K562 (cell line): Measurements from ENCODE around the gene FLT1. TPM values are rescaled to one million over a fixed set of nuclear protein-coding genes. Genes with fewer than 3 reads are reported as not detected.

Experiments
- ATAC-seq: fragments of 200-7000 bp; cut with Tn5 transposase; 3 replicates; pipeline ENCODE4 v1.9.1; 2020; ENCODE audit warnings: moderate library complexity
- BruUV-seq: library from RNA; stranded (reverse); fragments of 400-500 nt; replicated peaks from 2 replicates; lab custom pipeline; 2021; lab: Mats Ljungman, UMichigan
- CTCF ChIA-PET: fragments of 300-600 bp; formaldehyde crosslinking; extraction: SDS; loops from one replicate; lab custom pipeline; 2021; ENCODE audit warnings: low intra/inter-chr PET ratio; lab: Yijun Ruan, JAX
- POLR2A ChIA-PET: fragments of 300-600, 350-650 bp; sonication (Branson Sonifier 250); formaldehyde crosslinking; extraction: SDS; loops from one replicate; lab custom pipeline; 2021; ENCODE audit warnings: antibody characterized with exemption, inconsistent platforms; lab: Yijun Ruan, JAX
- DNase-seq, 4 experiments: peaks; one replicate each; pipeline versions ENCODE4 v3.0.0 to v3.0.0-alpha.2; 2011 to 2018; ENCODE audit warnings: low spot score in 3 of 4, mixed read lengths in 3 of 4; ENCODE audit errors: extremely low read depth in 1 of 4
- FAIRE-seq: peaks from 2 replicates; lab custom pipeline; 2011; peaks lifted over from hg19 to GRCh38; lab: Jason Lieb, UNC
- H2AFZ ChIP-seq: 2 replicates; pipeline ENCODE4 v1.6.0; 2011; ENCODE audit warnings: low read depth, low read length, control low read depth, inconsistent platforms
- H3K27ac ChIP-seq: fragments of 200-600 bp; 3 replicates; pipeline ENCODE4 v1.8.0; 2011; ENCODE audit warnings: low read depth, mild to moderate bottlenecking, control low read depth, inconsistent platforms, low read length, moderate library complexity, mixed read lengths; ENCODE audit errors: extremely low read depth
- H3K27me3 ChIP-seq, 2 experiments: fragments of 300-600 bp in 1 of 2; 2 replicates in 1 of 2; 3 replicates in 1 of 2; pipeline versions ENCODE4 v1.6.0 to v1.8.0; 2011; ENCODE audit warnings: inconsistent platforms in 2 of 2, low read length in 2 of 2, mild to moderate bottlenecking in 1 of 2, mixed read lengths in 1 of 2, moderate library complexity in 1 of 2; ENCODE audit not compliant: control insufficient read depth in 2 of 2, insufficient read depth in 2 of 2
- H3K36me3 ChIP-seq: fragments of 300-600 bp; 3 replicates; pipeline ENCODE4 v1.8.0; 2011; ENCODE audit warnings: mild to moderate bottlenecking, low read length, inconsistent platforms; ENCODE audit not compliant: control insufficient read depth, insufficient read depth
- H3K4me1 ChIP-seq, 2 experiments: fragments of 200-600 bp in 1 of 2; replicated peaks in 1 of 2; 2 replicates in 1 of 2; 3 replicates in 1 of 2; pipeline versions ENCODE4 v1.5.1 to v1.8.0; 2011; ENCODE audit warnings: inconsistent platforms in 2 of 2, low read length in 2 of 2, mild to moderate bottlenecking in 1 of 2, mixed read lengths in 1 of 2, moderate library complexity in 1 of 2; ENCODE audit not compliant: control insufficient read depth in 2 of 2, insufficient read depth in 2 of 2
- H3K4me2 ChIP-seq: 2 replicates; pipeline ENCODE4 v1.6.1; 2011; ENCODE audit warnings: low read length, control low read depth, inconsistent platforms, mixed read lengths; ENCODE audit not compliant: insufficient read depth
- H3K4me3 ChIP-seq: fragments of 200-600 bp; sonication (generic), shearing (Covaris generic); 2 replicates; pipeline ENCODE4 v1.5.1; 2016; ENCODE audit warnings: control low read depth, inconsistent platforms
- H3K79me2 ChIP-seq: fragments of 200-600 bp; 3 replicates; pipeline ENCODE4 v1.8.0; 2011; ENCODE audit warnings: low read length, inconsistent platforms; ENCODE audit not compliant: control insufficient read depth, insufficient read depth
- H3K9ac ChIP-seq, 2 experiments: 2 replicates each; pipeline versions ENCODE4 v1.6.0 to v1.6.1; 2011; ENCODE audit warnings: low read depth in 2 of 2, low read length in 2 of 2, control low read depth in 1 of 2, inconsistent platforms in 1 of 2, mild to moderate bottlenecking in 1 of 2, mixed read lengths in 1 of 2; ENCODE audit not compliant: insufficient read depth in 1 of 2
- H3K9me1 ChIP-seq: one replicate; pipeline ENCODE4 v1.6.0; 2011; ENCODE audit warnings: inconsistent platforms, mild to moderate bottlenecking, low read length, moderate library complexity; ENCODE audit not compliant: control insufficient read depth, insufficient read depth
- H3K9me3 ChIP-seq: replicated peaks from 2 replicates; pipeline ENCODE4 v1.5.1; 2011; ENCODE audit warnings: low read depth, low read length, inconsistent platforms; ENCODE audit not compliant: control insufficient read depth, insufficient read depth
- H4K20me1 ChIP-seq: replicated peaks from 2 replicates; pipeline ENCODE4 v1.6.1; 2011; ENCODE audit warnings: low read length, inconsistent platforms, mixed read lengths; ENCODE audit not compliant: control insufficient read depth, insufficient read depth
- ATF2 ChIP-seq: sonication (generic); formaldehyde crosslinking; IDR thresholded peaks from 2 replicates; pipeline ENCODE4 v1.8.1; 2022; ENCODE audit warnings: missing genetic modification reagents
- CHD4 ChIP-seq: fragments of 200-600 bp; sonication (generic); IDR thresholded peaks from 3 replicates; pipeline ENCODE4 v1.6.1; 2012; ENCODE audit warnings: low read depth, mild to moderate bottlenecking, mixed read lengths, low read length, inconsistent platforms; ENCODE audit not compliant: insufficient read depth, insufficient replicate concordance, poor library complexity, severe bottlenecking
- HBP1 ChIP-seq: fragments of 450-650 bp; formaldehyde crosslinking; IDR thresholded peaks from 2 replicates; pipeline ENCODE4 v1.4.0; 2022; ENCODE audit warnings: missing genetic modification characterization
- HDAC3 ChIP-seq: fragments of 450-650 bp; IDR thresholded peaks from 2 replicates; pipeline ENCODE4 v1.6.1; 2018; ENCODE audit warnings: borderline replicate concordance, mild to moderate bottlenecking, moderate library complexity; ENCODE audit not compliant: partially characterized antibody
- PYGO2 ChIP-seq: fragments of 450-650 bp; IDR thresholded peaks from 2 replicates; pipeline ENCODE4 v1.6.1; 2016; ENCODE audit warnings: mild to moderate bottlenecking, missing genetic modification characterization, moderate library complexity, missing compliant biosample characterization
- RB1 ChIP-seq: fragments of 450-650 bp; IDR thresholded peaks from 2 replicates; pipeline ENCODE4 v1.6.1; 2017; ENCODE audit warnings: low read depth, mild to moderate bottlenecking
- XRCC4 ChIP-seq: IDR thresholded peaks from one replicate; pipeline ENCODE4 v1.6.1; 2011; ENCODE audit not compliant: insufficient read depth, insufficient read length; ENCODE audit errors: extremely low read depth
- YY1 ChIP-seq, 3 experiments: IDR thresholded peaks; 2 replicates each; pipeline ENCODE4 v1.6.1; 2011; ENCODE audit warnings: low read length in 2 of 3, mild to moderate bottlenecking in 2 of 3, moderate library complexity in 2 of 3, borderline replicate concordance in 1 of 3, control low read depth in 1 of 3, low read depth in 1 of 3; ENCODE audit not compliant: insufficient read depth in 3 of 3, insufficient replicate concordance in 2 of 3, control insufficient read depth in 1 of 3, insufficient read length in 1 of 3; ENCODE audit errors: extremely low read depth in 1 of 3
- ZNF274 ChIP-seq: IDR thresholded peaks from 2 replicates; pipeline ENCODE4 v1.6.1; 2011; ENCODE audit warnings: low read depth, mild to moderate bottlenecking, low read length, moderate library complexity, borderline replicate concordance
- WGBS: fragments of 100-300 bp; shearing (Covaris generic); methylation state at CpG from one replicate; pipeline ENCODE4 v1.1.6; 2016; ENCODE audit warnings: low coverage, mixed read lengths; ENCODE audit not compliant: insufficient coverage; ENCODE audit errors: missing lambda C conversion rate; 5-methylcytosine and 5-hydroxymethylcytosine counted together
- in situ Hi-C: fragments of 300-500 bp; cut with MboI; formaldehyde crosslinking; loops from 4 replicates; pipeline ENCODE4 v1.15.0; 2018; ENCODE audit warnings: inconsistent platforms, mixed read lengths
- intact Hi-C: fragments of 100-400 bp; cut with micrococcal nuclease; formaldehyde crosslinking; loops from 2 replicates; pipeline ENCODE4 v1.14.2; 2022
- polyA plus RNA-seq, 8 experiments: library from polyadenylated mRNA; depleted of rRNA in 4 of 8; stranded (reverse) in 5 of 8; unstranded in 3 of 8; fragments of >200 nt; fragmentation: Nextera tagmentation in 2 of 8; fragmentation: Illumina TruSeq in 1 of 8; extraction: Ambion mirVana in 2 of 8; extraction: Trizol in 1 of 8; gene quantifications; 2 replicates each; pipeline versions ENCODE4 v1.2.1 to v1.2.3, GENCODE V29; 2011 to 2014; ENCODE audit warnings: inconsistent platforms in 1 of 8, missing spikeins in 1 of 8
- total RNA-seq, 7 experiments: library from RNA; depleted of rRNA in 6 of 7; stranded (reverse); fragments of >200 nt in 6 of 7; fragmentation: Illumina TruSeq in 2 of 7; extraction: Trizol in 2 of 7; gene quantifications; 2 replicates each; pipeline versions ENCODE4 v1.2.1 to v1.2.3, GENCODE V29; 2011 to 2021; ENCODE audit warnings: low replicate concordance in 1 of 7
- TF ChIP-seq, protein P1 (sequence below), 2 experiments: fragments of 450-650 bp in 1 of 2; sonication (generic) in 1 of 2; formaldehyde crosslinking in 1 of 2; IDR thresholded peaks in 1 of 2; conservative IDR thresholded peaks in 1 of 2; 2 replicates each; pipeline versions ENCODE4 v1.6.1 to v1.8.1; 2016 to 2023; ENCODE audit warnings: mild to moderate bottlenecking in 2 of 2, moderate library complexity in 2 of 2, inconsistent platforms in 1 of 2, missing genetic modification reagents in 1 of 2
- TF ChIP-seq, protein P2 (sequence below): fragments of 250-450 bp; sonication (Bioruptor Pico); IDR thresholded peaks from 2 replicates; pipeline ENCODE4 v1.4.0; 2020; ENCODE audit warnings: mild to moderate bottlenecking

The FLT1 gene
- total and polyA plus RNA-seq, 9 of the 15 experiments (the other 6 are each of a cell fraction or from before 2014, with no cell fraction given): 0.01 to 2.0 (median 0.22) TPM

GRCh38 chr13:28355046-28355821 lies 139.7 kb downstream of the FLT1 start:
- no peaks in the 10 kb centered on the region for H4K20me1 ChIP-seq
- intact Hi-C loops (no loop called here), in situ Hi-C loops (no loop called here)
- no peaks in the 10 kb centered on the region for H3K9me1 ChIP-seq
- no peaks in the 10 kb centered on the region for H3K27me3 ChIP-seq
- H3K4me1 ChIP-seq: peaks cover 0 to 17% of the 10 kb centered on the region in 2 experiments; a peak in 4 of 5 replicates
- no peak overlapping the region for H3K9ac ChIP-seq
- ChIA-PET CTCF (no interaction called here), POLR2A (no interaction called here)
- H3K79me2 ChIP-seq: no peaks in the 10 kb centered on the region
- 78% methylated on average over 14 of the region's 14 CpGs for WGBS
- no peak for DNase-seq
- H3K36me3 ChIP-seq: no peaks in the 10 kb centered on the region
- no TSS peak for BruUV-seq
- ATAC-seq: no peak; the same call in 1 of the 3 replicates
- H3K9me3 ChIP-seq: no peaks in the 10 kb centered on the region
- H3K27ac ChIP-seq: no peak overlapping the region; the same call in 2 of the 3 replicates
- no peak overlapping the region for H3K4me3 ChIP-seq
- no peak overlapping the region for H3K4me2 ChIP-seq
- peak overlapping the region; percentile 76 for H2AFZ ChIP-seq
- FAIRE-seq: no peak
- TF ChIP-seq PYGO2 (tag): no peak
- TF ChIP-seq HDAC3: no peak
- TF ChIP-seq ATF2 (CRISPR knock-in tag): no peak
- TF ChIP-seq ZNF274: no peak
- TF ChIP-seq XRCC4: no peak
- no peak for TF ChIP-seq HBP1 (CRISPR knock-in tag)
- no peak for TF ChIP-seq CHD4
- TF ChIP-seq, protein P1, sequence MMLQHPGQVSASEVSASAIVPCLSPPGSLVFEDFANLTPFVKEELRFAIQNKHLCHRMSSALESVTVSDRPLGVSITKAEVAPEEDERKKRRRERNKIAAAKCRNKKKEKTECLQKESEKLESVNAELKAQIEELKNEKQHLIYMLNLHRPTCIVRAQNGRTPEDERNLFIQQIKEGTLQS (IDR thresholded peaks at IDR 0.05): no peak
- TF ChIP-seq, protein P1 (CRISPR knock-in tag; conservative IDR thresholded peaks at IDR 0.05): no peak
- TF ChIP-seq, protein P2, sequence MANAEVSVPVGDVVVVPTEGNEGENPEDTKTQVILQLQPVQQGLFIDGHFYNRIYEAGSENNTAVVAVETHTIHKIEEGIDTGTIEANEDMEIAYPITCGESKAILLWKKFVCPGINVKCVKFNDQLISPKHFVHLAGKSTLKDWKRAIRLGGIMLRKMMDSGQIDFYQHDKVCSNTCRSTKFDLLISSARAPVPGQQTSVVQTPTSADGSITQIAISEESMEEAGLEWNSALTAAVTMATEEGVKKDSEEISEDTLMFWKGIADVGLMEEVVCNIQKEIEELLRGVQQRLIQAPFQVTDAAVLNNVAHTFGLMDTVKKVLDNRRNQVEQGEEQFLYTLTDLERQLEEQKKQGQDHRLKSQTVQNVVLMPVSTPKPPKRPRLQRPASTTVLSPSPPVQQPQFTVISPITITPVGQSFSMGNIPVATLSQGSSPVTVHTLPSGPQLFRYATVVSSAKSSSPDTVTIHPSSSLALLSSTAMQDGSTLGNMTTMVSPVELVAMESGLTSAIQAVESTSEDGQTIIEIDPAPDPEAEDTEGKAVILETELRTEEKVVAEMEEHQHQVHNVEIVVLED (CRISPR knock-in tag): no peak
- TF ChIP-seq RB1: no peak
- no peak for TF ChIP-seq YY1 (IDR thresholded peaks at IDR 0.05; ENCODE audit: borderline replicate concordance in 1 of 3, control insufficient read depth in 1 of 3, extremely low read depth in 1 of 3, insufficient read depth in 3 of 3, insufficient read length in 1 of 3, insufficient replicate concordance in 2 of 3, low read depth in 1 of 3, low read length in 2 of 3)
